ENCODE results near the gene DENND6A.

Gene DENND6A, protein sequence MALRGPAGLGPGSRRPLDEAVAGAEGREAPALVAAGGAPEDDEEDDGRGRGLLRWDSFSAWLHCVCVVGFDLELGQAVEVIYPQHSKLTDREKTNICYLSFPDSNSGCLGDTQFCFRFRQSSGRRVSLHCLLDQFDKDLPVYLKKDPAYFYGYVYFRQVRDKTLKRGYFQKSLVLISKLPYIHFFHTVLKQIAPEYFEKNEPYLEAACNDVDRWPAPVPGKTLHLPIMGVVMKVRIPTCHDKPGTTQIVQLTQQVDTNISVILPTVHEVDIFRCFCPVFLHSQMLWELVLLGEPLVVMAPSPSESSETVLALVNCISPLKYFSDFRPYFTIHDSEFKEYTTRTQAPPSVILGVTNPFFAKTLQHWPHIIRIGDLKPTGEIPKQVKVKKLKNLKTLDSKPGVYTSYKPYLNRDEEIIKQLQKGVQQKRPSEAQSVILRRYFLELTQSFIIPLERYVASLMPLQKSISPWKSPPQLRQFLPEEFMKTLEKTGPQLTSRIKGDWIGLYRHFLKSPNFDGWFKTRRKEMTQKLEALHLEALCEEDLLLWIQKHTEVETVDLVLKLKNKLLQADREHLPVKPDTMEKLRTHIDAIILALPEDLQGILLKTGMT

DNA sequence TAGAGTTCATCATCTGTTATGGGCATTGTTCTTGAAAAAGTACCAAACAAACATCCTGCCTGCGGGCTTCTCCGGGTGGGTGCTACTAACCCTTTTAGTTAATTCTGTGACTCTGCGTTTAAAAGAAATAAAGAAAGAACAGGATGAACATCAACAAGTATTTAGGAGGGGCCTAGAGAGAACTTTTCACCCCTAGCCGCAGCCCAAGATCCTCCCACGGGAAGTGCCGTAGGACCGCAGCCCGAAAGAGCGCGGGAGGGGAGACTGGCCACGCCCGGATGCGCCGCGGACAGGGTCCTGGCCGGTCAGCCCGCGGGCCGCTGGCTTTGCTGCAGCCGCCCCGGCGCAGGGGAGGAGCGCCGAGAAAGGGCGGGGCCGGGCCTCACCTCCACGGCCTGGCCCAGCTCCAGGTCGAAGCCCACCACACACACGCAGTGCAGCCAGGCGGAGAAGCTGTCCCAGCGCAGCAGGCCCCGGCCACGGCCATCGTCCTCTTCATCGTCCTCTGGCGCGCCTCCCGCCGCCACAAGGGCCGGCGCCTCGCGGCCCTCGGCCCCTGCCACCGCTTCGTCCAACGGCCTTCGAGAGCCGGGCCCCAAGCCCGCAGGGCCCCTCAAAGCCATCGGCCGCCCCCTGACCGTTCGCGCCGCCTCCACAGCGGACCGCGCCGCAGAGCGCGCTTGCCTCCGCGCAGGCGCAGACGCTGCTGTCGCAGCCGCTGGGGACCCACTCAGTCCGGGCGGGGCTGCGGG is at the start of gene DENND6A:
Gene DENND6A (minus strand): TSS at position 682 of the 752 bp plus-strand sequence. CDS start 59 bp downstream, at position 623.
- TF ChIP-seq, protein P1, sequence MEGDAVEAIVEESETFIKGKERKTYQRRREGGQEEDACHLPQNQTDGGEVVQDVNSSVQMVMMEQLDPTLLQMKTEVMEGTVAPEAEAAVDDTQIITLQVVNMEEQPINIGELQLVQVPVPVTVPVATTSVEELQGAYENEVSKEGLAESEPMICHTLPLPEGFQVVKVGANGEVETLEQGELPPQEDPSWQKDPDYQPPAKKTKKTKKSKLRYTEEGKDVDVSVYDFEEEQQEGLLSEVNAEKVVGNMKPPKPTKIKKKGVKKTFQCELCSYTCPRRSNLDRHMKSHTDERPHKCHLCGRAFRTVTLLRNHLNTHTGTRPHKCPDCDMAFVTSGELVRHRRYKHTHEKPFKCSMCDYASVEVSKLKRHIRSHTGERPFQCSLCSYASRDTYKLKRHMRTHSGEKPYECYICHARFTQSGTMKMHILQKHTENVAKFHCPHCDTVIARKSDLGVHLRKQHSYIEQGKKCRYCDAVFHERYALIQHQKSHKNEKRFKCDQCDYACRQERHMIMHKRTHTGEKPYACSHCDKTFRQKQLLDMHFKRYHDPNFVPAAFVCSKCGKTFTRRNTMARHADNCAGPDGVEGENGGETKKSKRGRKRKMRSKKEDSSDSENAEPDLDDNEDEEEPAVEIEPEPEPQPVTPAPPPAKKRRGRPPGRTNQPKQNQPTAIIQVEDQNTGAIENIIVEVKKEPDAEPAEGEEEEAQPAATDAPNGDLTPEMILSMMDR (IDR thresholded peaks at IDR 0.05), result no peak

DNA sequence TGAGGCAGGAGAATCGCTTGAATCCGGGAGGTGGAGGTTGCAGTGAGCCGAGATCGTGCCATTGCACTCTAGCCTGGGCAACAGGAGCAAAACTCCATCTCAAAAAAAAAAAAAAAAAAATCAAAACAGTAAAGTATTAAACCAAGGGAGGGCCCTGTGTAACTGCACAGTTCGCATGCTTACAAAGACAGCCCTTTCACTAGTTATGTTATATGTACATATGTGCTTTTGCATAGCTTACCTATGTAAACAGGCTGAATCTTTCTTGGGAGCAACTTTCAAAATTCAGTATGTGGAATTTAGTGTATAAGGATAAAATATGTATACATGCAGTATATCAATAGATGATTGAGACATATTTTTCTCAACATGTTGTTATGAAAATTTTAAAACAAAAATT is 47.1 kb upstream of the DENND6A start:
- TF ChIP-seq, protein P1 (IDR thresholded peaks at IDR 0.05), result no peak

DNA sequence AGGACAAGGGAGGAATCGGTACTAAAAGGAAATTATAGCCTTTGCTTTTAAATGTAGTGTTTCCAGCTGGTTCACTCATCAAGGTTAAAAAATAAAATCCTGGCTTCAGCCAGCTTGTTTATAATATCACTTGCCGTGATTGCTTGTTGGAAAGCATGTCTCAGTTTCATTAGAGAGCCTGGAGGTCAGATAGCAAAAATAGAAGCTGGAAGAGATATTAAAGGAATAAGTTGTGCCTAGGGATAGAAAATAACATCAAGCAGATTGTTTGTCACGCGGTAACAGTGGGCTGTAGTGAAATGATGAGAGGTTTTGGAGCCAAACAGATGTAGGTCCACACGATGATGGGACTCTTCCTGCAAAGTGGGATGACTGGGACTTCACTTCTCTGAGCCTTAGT is 45.5 kb upstream of the DENND6A start:
- TF ChIP-seq, protein P1 (IDR thresholded peaks at IDR 0.05), result no peak

DNA sequence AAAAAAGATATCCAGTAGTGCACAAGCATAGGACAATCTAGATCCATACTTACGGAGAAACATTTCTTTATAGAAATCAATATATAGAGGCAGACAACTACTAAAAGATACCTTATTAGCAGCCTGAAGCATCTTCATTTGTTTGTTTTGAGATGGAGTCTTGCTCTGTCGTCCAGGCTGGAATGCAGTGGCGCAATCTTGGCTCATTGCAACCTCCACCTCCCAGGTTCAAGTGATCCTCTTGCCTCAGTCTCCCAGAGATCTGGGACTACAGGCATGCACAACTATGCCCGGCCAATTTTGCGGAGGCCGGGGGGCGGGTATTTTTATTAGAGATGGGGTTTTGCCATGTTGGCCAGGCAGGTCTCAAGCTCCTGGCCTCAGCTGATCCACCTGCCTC is 45.0 kb upstream of the DENND6A start:
- TF ChIP-seq, protein P1 (IDR thresholded peaks at IDR 0.05), result no peak

DNA sequence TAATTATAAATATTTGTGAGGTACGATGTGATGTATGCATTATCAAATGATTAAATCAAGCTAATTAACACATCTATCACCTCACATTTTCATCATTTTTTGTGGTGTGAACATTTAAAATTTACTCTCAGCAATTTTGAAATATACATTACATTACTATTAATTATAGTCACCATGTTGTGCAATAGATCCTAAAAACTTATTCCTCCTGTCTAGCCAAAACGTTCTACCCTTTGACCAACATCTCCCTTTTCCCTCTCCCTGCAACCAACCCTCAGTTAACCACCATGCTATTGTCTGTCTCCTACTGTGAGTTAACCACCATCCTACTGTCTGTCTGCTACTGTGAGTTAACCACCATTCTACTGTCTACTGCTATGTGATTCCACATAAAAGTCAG is 42.5 kb upstream of the DENND6A start:
- TF ChIP-seq, protein P1 (IDR thresholded peaks at IDR 0.05), result no peak

DNA sequence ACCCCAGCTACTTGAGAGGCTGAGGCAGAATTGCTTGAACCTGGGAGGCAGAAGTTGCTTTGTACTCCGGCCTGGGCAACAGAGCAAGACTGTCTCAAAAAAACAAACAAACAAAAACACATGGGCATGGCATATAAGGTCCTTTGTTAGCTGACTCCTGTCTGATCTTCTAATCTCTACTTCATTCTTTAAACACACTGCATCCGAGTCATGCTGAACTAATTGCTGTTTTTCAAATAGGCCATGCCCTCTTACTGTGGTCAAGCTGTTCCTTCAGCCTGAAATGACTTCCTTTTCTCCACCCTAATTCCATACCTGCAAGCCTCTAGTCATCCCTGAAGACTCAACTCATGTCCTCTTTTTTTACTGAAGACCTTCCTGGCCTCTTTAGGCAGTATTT is 40.9 kb upstream of the DENND6A start:
- TF ChIP-seq, protein P1 (IDR thresholded peaks at IDR 0.05), result no peak

DNA sequence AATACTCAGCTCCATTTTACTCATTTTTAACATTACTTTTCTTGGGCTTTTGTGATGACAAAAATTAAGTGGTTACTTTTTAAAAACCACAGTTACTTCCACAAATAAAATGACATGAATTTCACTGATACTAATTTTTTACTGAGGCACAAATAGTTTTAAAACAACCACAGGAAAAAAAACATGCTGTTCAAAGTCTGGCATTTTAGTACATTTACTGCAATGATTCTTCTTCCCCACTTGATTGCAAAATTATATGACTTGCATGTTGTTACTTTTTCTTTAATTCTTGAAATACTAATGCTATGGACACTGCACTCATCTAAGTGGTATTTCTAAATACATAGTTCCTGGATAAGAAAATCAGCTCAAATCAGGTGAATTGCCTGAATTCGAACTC is 38.4 kb upstream of the DENND6A start:
- TF ChIP-seq, protein P1 (IDR thresholded peaks at IDR 0.05), result no peak
